GM21723 (cell line): ENCODE results near the gene PSD2.

ENCODE experiments used
- ATAC-seq: cut with Tn5 transposase; IDR thresholded peaks from one replicate; pipeline ENCODE4 v1.9.1; 2021; ENCODE audit warnings: mild to moderate bottlenecking, moderate library complexity; ENCODE audit not compliant: unreplicated experiment

PSD2 gene

GRCh38 chr5:139872851-139873794 lies 77.5 kb downstream of the PSD2 start:
- ATAC-seq: no peak

DNA sequence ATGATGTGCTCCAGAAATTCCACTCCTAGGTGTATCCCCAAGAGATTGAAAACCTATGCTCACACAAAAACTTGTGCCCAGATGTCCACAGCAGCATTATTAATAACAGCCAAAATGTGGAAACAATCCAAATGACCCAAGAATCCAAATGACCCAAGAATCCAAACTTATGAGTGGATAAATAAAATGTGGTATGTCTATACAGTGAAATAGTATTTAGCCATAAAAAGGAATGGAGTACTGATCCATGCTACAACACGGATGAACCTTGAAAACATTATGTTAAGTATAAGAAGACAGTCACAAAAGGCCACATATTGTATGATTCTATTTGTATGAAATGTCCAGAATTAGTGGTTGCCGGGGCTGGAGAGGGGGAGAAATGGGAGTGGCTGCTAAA lies 80.3 kb downstream of the PSD2 start:
- ATAC-seq: no peak

GRCh38 chr5:139877129-139877597 lies 81.6 kb downstream of the PSD2 start:
- no peak for ATAC-seq

- no peak for ATAC-seq
These were observed 82.5 kb downstream of the PSD2 start for GRCh38 chr5:139878093-139878492.

DNA sequence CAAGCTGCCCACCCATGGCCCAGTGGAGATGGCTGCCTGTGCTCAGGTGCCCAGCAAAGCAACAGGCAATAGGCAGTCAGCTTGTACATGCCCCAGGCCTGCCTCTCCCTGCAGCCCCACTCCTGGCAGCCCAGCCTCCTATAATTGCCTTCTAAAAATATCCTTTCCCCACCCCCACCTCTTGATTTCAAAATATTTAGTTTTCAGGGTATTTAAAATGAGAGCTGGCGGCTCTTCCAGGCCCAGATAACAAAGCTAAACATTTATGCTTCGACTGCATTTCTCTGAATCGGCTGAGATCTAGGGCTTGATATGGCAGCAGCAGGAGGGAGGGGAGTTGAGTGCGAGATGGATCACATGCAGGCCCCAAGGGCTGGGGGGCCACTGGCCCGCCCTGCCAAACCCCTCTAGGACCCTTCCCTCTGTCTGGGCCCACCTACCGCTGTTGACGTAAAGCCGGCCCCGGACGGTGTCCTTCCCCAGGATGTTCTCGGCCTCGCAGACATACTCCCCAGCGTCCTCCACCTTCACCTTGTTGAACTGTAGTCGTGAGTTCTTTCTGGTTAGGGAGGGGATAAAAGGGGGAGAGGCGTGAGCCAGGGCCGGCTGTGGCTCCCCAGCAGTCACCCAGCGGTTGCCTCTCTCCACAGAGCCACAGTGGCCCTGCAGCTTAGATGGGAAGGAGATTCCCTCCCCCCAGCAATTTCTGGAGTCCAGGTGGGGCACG lies 85.0 kb downstream of the PSD2 start:
- ATAC-seq: no peak

DNA sequence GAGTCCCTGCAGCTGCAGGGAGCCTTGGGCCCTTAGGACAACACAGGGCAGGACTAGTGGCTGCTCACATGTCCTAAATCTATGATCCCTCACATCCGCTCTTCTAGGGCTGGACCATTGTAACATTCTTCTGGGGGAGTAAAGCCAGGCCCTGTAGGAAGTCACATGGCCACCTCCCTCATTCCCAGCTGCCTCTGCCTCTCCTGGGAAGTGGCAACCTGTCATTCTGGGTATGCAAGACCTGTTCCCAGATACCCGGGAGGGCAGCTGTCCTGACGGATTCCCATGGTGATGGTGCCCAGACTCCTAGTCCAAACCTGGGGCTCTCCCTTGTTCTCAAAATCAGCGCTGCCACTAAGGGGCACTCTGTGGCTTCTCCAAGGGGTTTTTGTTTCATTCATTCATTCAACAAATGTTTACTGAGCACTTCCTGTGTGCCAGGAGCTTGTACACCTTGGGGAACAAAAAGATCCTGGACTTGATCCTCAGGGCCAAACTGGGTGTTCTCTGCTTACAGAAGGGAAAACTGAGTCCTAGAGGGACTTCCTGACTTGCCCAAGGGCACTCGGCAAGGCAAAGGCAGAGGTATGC lies 85.6 kb downstream of the PSD2 start:
- no peak for ATAC-seq

GRCh38 chr5:139882316-139882715 lies 86.7 kb downstream of the PSD2 start:
- ATAC-seq: no peak

- ATAC-seq: no peak
These were observed 87.4 kb downstream of the PSD2 start for GRCh38 chr5:139882961-139883539.

GRCh38 chr5:139884144-139884543 lies 88.5 kb downstream of the PSD2 start:
- ATAC-seq: no peak

DNA sequence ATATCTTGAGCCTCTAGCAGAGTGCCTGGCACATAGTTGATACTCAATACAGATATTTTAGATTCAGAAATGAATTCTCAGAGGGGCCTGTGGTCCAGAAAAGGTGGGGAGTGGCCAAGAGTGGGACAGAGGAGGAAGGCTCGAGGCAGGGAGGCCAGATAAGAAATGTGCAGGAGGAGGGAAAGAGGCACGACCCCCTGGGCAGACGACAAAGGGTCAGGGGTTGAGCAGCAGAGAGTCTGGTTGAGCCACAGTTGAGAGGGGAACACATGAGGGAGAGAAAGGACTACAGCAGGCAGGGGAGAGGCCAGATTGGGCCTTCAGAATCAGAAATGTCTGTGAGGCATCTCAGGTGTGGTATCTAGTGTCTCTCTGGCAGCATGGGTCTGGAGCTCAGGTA lies 89.1 kb downstream of the PSD2 start:
- no peak for ATAC-seq

DNA sequence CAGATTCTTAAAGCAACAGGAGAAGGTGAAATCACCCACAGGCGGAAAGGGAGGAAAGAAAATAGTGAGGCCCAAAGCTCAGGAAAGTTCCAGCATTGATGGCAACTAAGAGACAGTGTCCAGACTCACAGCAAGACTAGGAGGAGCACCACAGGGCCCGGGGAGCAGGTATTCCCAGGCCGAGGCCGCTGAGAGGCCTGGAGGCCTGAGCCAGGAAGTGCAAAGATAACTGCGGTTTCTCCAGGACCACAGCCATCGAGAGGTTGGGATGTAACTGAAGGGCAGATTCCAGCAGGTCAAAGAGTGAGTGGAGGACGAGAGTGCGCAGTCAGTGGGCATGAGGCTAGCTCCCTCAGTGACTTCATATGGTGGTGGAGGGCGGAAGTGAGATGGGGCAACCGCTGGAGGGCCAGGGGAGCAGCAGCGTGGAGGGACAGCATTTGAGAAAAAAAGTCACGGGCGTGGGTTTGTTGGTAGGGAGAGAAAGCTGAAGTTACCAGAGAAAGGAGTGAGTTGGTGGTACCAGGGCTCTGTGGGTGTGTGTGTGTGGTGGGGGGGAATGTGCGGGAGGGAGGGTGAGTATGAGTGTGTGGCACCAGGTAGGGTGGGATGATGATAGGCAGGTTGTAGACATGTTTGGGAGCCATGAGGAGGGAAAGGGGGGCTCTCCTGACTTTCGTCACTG lies 89.7 kb downstream of the PSD2 start:
- no peak for ATAC-seq

DNA sequence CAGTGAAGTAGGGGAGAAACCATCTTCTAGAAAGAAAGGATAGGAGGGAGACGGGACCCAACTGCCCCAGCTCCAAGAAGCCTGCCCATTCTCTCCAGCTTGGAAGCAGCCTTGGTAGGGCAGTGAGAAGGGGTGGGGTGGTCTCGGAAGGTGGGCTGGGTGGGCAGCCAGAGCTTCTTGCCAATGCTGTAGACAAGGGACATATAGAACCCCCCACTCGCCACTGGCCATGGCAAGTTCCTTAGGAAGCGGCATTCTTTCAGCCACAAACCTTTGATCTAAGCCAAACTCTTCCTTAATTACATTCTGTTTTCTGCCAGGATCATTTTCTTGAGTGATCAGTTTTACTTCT lies 90.2 kb downstream of the PSD2 start:
- ATAC-seq: no peak

DNA sequence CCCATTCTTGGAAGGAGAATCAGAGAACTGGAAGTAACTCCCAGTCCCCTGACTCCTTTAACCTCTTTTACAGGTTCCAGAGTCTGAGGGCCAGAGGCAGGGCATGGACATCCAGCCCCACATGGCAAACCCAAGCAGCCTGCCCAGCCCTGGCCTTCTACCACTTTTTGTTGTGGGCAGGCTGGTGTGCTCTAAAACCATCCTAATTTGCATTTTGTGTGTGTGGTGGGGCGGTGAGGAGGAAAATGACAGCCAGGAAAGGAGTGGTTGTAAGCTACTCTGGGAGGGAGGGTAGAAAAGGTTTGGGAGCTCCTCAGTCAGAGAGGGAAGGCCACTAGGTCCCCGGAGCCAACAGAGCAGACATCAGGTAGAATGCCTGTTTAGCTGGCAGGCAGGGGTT lies 90.6 kb downstream of the PSD2 start:
- no peak for ATAC-seq

DNA sequence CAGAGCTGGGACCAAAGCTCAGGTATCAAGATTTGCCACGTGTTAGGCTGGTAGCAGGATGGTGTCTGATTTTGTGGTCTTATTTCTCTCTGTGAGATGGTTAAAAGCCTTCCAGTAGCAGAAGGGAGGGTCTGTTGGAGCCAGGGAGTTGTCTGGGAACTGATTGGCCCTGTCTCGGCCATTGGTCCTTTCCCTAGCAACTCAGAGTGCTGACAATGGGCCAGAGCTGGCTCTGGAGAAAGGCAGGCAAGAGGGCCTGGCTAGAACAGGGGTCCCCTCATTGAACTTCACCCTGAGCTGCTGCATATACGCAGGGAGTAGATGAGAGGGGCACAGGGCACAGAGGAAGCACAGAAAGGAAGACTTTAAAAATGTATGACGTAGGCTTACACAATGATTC lies 92.8 kb downstream of the PSD2 start:
- no peak for ATAC-seq

DNA sequence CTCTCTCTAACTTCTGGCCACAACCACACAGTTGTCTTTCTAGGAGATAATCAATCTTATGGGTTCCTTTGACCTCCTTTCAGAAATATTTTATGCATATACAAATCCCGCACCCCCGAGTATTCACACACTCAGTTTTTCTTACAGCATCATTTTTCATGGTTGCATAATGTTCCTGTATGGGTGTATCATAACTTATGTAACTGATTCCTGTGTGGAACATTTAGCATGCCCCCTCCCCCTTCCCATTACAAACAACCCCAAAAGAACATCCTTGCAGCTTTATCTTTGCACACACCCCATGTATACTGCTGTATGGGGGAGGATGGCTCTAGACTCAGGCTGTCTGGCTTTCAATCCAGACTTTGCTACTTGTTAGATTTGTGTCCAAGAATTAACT lies 93.8 kb downstream of the PSD2 start:
- no peak for ATAC-seq

- no peak for ATAC-seq
These were observed 98.3 kb downstream of the PSD2 start for GRCh38 chr5:139893873-139894272.
